Cerebellar cortex (tissue), 1 donor: ENCODE data around the gene CYP2W1.
"Not testable (repeated sequence)": the region's sequence is repeated elsewhere in the genome, so short reads cannot be mapped to it uniquely, and the experiment has no call there.

Experiments
- DNase-seq: peaks from one replicate; pipeline ENCODE4 v3.0.0-alpha.2; 2015; ENCODE audit warnings: low spot score

The CYP2W1 gene

DNA sequence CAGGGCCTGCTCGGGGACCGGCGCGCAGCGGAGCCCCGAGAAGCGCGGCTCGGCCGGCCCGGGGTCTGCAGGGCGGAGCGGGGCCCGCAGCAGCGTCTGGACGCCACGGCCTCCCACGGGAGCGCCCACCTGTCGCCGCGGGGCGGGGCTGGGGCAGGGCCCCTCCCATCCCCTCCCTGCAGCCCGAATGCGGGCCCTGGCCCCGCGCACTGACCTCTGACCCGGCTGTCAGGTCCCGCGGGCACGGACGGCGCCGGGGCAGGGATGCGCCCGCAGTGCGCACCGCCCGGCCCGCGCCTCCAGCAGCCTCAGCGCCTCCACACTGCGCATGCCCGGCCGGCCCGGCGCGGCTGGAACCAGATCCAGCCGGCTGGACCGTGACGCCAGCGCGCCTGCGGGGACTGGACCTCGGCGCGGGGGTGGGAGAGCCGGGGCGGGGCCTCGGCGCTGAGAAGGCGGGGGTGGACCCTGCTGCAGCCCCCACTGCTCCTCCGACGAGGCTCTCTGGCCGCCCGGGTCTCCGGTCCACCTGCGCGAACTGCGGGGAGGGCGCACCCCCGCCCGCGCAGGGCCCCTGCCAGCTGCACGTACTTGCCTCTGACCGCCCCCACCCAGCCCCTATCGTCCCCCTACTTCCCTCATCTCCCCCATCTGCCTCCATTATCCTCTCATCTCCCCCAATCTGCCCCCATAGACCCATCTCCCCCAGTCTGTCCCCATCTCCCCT lies 45.2 kb downstream of the CYP2W1 start:
- peak; percentile 79 for DNase-seq

DNA sequence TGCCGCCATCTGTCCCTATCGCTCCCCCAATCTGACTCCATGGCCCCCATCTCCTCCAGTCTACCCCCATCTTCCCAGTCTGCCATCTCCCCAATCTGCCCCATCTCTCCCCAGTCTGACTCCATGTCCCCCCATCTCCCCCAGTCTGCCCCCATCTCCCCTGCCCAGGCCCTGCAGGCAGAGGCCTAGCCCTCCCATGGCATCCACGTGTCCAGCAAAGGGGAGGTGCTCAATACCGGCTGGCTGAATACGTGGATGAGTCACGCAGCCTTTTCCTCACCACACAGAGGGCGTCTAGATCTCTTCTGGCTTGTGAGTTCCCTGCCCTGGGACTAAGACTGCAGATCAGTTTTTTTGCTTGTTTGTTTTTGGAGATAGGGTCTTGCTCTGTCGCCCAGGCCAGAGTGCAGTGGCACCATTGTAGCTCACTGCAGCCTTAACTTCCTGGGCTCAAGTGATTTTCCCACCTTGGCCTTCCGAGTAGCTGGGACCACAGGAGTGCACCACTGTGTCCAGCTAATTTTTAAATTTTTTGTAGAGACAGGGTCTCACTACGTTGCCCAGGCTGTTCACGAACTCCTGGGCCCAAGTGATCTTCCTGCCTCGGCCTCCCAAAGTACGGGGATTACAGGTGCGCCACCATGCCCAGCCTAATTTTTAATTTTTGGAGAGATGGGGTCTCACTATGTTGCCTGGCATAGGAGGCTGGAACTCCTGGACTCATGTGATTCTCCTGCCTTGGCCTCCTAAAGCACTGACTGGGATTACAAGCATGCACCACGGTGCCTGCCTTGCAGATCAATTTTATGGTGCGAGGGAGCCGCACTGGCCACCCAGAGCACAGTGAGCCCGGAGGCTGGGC lies 46.0 kb downstream of the CYP2W1 start:
- peak; percentile 89 for DNase-seq

DNA sequence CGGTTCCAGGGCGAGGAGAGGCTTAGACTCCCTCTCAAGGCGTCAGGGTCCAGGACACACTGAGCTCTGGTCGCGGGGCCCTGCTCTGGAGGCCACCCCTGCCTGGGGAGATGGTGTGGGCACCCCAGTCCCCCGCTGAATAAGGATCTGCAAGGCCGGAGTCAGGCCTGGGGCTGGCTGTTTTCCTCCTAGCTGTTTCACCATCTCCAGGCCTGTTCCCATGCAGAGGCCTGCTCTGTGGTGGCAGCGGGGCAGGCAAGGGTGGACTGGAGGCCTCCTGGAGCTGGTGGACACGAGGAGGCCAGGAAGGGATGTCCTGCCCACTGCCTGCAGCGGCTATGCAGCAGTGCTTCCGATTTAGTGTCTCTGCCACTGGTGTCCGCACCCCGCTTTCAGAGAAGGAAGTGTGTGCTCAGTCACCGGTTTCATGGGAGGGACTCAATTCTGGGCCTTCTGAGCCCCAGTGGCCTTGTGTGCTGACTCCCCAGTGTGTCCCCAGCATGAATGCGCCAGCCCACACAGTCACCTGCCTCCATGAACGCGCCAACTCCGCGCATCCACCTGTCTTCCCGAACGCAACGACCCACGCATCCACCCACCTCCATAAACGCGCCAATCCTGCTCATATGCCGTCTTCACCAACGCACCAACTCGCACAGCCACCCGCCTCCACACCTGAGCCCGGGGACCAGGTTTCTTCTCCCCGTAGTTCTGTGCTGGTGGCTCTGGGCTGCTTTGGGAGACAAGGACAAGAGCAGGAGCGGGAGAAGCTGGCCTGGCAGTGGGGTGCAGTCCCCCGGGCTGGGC lies 46.9 kb downstream of the CYP2W1 start:
- DNase-seq: no peak

DNA sequence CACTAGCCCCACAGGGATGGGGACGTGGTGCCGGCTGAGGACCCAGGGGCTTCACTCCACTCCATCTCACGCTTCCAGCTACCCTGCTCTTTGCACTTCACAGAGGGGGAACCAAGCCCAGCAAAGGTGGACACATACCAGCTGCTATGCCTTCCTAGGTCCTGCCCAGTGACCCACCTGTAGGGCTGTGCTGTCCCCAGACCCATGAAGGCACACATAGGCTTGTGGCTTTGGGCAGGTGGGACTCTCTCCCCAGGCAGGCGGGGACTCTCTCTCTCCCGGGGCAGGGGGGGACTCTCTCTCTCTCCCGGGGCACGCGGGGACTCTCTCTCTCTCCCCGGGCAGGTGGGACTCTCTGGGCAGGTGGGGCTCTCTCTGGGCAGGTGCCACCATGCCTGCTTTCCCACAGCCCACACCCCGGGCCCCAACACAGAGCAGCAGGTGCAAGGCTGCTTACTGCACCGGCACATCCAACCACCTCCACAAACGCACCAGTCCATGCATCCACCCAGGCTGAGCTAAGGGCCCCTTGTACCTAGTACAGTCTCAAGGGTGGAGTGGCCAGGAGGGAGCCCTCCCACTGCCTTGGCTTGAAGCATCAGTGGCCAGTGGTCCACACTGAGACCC lies 47.6 kb downstream of the CYP2W1 start:
- no peak for DNase-seq

DNA sequence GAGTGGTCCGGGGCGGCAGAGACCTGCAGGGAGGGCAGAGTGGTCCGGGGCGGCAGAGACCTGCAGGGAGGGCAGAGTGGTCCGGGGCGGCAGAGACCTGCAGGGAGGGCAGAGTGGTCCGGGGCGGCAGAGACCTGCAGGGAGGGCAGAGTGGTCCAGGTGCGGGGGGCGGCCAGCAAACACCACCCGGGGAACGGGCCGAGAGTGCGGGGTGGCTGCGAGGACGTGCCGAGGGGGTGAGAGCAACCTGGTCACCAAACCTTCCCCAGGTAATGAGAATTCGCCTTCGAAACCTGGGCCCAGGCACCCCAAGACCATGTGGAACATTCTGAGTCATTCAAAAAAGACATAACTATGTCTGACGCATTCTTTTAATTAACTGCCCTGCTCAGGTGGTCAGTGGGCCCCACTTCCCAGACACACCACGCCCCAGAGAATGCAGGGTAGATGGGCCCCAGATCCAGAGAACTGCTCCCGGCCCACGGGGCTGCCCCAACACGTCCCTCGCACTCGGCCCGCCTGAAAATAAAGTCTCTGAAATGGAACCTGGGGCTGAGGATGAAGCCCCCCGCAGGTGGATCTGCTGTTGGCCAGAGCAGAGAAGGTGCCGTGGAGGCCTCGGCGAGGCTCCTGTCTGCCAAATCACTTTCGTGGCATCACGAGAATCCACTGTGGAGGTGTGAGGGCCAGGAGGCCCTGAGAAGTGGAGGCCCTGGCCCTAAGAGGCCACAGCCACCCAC lies 48.9 kb downstream of the CYP2W1 start:
- no peak for DNase-seq

DNA sequence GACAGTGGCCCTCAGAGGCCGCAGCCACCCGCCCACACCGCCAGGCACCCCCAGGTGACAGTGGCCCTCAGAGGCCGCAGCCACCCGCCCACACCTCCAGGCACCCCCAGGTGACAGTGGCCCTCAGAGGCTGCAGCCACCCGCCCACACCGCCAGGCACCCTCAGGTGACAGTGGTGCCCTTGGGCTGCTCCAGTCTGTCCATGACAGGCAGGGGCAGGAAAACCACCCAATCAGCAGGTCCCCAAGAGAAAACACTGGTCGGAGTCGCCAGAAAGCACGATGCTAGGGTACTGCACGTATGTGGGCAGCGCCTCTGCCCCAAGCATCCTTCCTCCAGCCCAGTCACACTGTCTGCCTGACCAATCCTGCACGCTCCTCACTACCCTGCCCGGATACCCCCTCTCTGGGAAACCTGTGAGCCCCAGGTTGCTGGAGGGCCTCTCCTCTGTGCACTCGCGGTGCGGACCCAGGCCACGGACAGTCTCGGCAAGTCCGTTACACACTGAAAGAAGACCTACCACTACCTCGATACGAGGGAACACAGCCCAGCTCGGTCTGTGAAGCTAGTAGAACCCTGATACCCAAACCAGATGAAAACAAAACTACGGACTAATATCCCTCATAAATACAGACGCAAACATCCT lies 49.7 kb downstream of the CYP2W1 start:
- no peak for DNase-seq

DNA sequence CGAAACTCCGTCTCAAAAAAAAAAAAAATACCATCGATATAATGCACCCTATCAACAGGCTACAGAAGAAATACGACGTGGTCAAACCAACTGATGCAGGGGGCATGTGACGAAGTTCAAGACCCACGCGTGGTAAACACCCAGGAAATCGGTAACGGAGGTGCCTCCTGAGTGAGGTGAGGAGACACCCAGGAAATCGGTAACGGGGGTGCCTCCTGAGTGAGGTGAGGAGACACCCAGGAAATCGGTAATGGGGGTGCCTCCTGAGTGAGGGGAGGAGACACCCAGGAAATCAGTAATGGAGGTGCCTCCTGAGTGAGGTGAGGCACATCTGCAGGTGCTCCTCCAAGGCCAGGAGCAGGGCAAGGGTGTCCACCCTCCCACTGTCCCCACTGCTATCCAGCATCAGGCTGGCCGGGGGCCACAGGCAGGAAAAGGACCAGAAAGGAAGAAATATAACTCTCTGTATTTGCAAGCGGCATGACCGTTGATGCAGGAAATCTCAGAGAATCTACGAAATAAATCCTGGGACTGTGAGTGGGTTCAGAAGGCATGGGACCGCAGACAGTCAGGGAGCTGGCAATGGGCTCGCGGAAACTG lies 50.7 kb downstream of the CYP2W1 start:
- DNase-seq: no peak

DNA sequence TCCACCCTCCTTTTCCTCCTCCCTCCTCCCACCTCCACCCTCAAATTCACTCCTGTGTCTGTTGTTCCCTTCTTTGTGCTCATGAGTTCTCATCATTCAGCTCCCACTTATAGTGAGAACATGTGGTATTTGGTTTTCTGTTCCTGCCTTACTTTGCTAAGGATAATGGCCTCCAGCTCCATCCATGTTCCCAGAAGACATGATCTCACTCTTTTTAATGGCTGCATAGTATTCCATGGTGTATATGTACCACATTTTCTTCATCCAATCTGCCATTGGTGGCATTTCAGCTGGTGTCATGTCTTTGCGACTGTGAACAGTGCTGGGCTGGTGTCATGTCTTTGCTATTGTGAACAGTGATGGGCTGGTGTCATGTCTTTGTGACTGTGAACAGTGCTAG lies 51.8 kb downstream of the CYP2W1 start:
- not testable (repeated sequence) for DNase-seq

DNA sequence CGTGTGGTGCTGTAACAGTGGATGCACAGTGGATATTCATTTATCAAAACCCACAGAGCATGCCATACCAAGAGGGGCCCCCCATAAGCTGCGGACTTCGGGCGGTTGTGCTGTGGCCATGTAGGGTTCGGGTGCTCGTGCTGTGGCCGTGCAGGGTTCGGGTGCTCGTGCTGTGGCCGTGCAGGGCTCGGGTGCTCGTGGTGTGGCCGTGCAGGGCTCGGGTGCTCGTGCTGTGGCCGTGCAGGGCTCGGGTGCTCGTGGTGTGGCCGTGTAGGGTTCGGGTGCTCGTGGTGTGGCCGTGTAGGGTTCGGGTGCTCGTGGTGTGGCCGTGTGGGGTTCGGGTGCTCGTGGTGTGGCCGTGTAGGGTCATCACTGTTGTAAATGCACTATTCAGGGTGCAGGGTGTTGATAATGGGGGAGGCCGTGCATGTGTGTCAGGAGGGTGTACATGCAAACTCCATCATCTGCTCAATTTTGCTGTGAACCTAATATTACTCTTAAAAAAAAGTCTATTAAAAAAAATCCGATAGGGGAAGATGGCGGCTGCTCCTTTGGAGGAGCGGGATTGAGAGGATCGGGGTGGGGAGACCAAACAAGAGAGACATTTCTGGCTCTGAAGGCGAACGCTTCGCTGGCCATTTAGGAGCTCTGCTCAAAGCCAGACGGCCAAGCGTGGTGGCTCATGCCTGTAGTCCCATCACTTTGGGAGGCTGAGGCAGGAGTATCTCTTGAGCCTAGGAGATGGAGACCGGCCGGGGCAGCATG lies 53.4 kb downstream of the CYP2W1 start:
- DNase-seq: not testable (repeated sequence)
